HG03060 (cell line): ENCODE measurements around the gene SHTN1.

Experiments used
- ATAC-seq: cut with Tn5 transposase; IDR thresholded peaks from one replicate; pipeline ENCODE4 v1.9.1; 2021; ENCODE audit warnings: low read depth, moderate number of reproducible peaks; ENCODE audit not compliant: unreplicated experiment

The SHTN1 gene

DNA sequence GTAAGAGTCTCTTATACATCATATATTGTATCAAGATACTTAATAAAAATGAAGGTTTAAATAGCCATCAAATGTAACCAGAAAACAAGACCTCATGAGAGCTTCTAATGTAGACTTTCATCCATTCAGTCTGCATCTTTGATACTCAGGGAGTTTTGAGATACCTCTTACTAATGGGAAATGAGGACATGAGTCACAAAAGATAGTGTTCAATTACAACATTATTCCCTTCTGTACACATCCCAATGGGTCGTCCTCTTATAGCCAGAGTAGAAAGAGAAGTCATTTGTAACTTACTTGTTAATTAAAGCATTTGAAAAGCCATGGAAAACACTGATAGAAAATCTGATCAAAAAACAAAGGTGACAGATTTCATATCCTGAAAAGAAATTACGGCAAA, 19.4 kb downstream of the SHTN1 start:
- no peak for ATAC-seq

DNA sequence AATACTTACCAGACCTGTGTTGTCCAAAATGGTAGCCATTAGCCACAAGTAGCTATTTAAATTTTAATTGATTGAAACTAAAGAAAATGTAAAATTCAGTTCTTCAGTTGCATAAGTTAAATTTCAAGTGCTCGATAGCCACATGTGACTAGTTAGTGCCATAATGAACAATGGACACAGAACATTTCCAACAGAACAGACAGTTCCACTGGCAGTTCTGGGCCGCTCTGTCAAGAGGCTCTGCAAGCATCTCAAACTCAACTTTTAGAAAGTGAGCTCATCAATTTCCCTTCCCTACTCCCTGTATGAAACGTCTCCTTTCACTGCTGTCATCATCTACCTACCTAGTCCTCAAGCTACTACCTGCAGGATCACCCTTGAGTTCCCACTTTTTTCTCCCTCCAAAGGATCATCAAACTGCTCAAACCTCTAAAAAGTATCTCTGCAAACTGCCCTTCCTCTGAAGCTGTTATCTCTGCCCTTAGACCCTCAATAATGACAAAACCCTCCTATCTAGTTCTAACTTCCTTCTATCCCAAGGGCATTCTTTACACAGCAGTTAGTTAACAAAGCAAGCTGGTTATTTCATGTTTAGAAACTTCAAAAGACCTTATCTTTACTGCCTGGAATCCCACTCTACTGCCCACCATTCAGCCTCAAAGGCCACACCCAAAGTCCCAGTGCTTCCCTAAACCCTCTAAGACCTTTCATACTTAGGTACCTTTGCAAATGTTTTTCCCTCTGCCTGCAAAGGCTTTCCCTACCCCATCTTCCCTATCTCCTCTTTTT, 20.6 kb downstream of the SHTN1 start:
- ATAC-seq = no peak

DNA sequence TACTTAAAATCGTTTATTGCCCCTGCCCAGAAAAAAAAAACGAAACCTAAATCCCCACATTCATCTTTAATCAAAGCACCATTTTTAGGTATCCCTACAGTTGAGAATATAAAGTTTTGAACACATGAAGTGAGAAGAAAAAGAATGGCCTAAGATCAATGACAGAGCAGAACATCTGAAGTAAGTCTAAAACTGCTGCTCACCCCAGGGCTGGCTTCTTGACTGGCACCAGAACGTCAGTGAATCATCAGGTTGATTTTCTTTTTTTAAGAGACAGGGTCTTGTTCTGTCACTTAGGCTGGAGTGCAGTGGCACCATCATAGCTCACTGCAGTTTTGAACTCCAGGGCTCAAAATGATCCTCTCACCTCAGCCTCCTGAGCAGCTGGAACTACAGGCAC, 24.9 kb downstream of the SHTN1 start:
- ATAC-seq = no peak

DNA sequence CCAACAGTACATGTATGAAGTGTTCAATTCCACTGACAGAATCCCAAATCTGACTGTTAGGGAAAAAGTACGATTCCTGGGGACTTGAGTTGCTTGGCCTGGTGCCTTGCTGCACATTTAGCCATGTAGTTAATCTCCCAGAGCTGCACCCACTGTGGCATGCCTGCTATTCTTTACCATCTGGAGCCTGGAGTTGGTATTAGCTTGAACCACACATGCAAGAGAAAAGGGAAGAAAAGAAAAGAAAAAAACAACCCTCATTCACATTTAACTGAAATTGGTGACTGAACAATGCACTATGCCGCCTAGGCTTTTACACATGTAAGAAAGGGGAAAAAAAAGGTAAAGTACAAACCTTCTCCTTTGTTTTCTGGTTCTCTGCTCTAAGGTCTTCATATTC, 26.1 kb downstream of the SHTN1 start:
- ATAC-seq = no peak

DNA sequence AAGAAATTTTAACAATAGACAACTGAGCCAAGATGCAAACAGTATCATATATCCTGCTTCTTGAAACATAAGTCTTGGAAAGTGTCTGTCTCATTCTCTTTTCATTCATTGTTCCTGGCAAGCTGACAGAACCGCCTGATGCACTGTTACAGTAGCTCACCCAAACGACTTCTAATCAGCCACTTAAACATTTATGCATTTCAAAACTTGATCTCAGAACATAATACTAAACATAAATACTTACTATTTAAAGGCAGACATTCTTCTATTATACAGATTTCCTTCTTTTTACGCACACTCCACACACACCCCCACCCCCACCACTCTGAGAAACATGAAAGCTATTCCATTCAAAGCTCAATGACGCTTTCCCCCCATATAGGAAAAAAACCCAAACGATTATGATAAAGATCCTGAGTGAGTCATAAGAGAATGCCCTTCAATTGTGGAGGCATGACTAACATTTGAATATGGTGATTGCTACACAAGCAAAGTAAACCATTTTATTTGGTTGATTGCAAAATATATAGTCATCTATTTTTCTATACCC, 30.5 kb downstream of the SHTN1 start:
- no peak for ATAC-seq

DNA sequence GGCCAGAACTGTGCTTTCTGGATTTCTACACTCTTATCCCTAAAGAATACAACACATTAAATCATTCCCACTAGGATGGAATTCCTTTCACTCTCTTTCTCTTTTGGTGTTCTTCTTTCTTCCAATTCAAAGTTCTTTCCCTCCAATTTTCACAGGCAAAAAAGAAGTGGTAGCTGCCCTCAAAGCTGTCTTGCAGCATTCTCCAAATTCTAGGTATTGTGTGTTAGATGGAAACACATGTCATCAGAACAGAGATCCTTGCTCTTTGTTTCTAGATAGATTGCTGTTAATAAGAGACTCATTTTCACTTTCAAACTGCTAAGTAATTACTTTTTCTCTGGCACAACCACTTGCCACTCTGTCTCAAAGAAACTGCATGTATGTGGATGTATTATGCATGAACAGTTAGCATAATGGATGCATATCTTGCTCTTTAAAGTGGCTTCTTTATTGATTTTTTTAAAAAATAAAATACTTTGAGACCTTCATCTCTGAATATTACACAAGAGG, 31.0 kb downstream of the SHTN1 start:
- no peak for ATAC-seq

DNA sequence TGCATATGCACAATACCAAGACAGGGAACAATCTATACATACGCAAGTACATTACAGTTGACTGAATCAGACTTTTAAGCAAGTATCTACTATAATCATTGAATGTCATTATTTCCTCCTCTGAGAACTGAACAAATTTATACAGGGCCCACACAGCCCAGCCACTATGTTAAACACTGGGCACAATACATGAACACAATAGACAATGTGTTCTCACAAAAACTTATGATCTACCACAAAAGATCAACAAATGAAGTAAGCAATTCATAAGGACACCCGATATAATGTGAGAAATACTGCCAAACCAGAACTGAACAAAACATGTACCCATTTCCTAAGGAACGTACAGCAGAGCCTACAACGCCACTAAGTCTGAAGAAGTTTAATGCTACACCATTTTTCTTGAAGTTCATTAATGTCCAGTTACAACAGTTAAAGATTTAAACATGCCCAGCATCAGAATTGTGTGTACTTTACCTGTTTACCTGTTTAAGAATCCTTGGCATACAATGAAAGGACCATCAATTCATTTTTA, 31.5 kb downstream of the SHTN1 start:
- no peak for ATAC-seq

DNA sequence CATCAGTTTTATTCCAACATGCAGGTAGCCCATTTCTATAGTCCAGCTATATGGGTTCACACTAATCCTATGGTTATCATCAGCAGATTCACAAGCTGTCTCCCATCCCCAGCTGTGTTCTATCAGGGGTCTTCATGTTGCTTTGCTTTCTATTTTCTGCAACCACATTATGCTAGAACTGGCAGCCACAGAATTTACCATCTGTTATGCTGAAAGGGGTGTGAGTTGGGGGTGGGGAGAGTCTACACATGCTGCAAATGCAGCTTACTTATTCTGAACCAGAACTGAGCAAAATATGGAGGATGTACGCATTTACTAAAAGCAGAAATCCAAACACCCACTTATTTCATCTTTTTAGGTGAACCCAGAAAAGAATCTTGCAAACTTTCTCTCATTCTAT, 32.9 kb downstream of the SHTN1 start:
- no peak for ATAC-seq

DNA sequence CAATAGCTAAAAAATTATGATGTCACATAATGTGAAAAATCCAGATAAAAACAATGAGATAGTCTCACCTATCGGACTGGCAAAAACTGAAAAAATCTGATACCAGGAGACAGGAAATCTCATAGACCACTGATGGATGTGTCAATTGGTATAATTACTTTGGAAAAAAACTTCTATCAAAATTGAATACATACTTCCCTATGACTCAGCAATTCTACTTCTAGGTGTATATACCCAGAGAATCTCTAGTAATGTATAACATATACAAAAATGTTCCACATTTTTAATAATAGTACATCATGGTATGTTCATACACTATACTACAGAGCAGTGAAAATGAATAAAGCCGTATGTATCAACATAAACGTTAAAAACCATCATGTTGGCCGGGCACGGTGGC, 34.9 kb downstream of the SHTN1 start:
- no peak for ATAC-seq

DNA sequence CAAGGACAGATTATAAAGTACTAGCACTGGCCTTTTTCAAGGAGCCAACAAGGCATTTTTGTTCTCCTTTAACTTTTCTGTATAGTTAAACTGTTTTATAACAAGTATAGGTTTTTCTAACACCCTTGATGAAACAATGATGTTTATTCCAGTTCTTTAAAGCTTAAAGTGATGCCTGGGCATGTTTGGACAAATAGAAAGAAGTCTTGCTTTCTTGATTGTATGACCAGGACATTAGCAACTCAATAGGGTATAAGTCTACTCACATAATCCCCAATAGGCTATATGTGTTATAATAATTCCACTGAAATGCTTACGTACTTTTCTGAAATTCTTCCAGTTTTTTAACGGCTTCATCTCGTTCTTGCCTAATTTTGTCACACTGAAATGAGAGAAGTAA, 36.7 kb downstream of the SHTN1 start:
- ATAC-seq = no peak

DNA sequence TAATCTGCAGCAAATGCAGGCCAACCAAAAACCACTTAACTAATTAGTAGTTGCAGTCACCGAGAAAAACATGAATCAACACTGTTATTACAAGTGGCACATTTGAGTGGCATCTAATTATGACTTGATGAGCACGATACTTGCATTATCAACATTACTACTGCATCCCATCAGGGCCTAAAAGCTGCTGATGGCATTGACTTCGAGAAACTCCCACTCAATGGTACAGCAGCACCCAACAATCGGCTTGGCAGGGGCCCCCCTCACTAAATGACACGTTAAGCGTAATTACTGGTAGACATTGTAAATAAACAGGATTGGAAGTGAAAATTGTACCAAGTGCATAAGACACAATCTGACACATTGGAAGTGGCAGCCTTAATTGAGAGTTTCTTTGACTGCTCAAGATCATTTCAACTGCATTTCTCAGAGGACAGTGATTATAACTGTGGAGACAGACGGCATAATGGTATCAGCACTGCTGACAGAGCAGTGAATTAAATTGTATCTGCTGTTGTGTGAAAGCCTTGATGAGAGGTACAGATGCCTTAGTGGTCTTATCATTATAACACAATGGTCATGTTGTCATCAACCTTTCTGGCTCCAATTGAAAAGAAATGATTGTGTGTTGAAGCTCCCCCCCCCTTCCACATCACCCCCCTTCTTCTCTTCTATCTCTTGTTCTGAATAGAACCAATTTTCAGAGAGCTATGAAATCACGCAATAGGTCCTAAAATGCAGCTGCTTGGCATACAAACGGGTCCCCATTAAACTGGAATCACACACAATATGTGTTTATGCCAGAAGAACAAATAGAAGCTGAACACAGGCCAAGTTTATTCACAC, 43.4 kb downstream of the SHTN1 start:
- no peak for ATAC-seq

DNA sequence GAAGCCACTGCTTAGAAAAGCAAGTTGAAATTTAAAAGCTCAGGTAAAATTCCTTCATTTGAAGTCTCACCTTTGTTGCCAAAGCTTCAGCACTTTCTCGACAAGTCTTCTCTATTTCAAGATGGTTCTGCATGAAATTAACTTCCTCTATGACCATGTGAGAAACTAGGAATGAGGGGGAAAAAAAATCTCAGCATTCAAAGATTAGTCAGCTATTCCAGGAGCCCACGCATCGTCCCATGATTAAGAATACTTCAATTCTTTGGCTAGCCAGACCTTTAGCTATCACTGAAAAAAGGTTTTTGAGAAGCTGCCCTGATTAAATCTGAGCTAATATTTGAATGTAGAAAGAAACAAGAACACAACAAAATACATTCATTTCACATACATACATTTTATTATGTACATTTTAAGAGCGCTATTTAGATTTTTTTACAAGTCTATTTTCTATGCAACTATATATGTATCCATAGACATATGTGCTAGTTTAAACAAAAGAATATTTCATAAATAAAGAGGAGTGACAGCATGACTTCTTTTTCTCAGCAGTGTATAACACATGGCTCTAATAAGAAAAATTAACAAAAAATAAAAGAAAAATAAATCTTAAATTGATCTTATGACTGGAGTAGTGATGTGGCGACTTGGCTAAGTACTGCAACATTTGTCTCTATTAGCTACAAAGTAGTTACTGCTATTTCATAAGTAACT, 44.8 kb downstream of the SHTN1 start:
- ATAC-seq = no peak

DNA sequence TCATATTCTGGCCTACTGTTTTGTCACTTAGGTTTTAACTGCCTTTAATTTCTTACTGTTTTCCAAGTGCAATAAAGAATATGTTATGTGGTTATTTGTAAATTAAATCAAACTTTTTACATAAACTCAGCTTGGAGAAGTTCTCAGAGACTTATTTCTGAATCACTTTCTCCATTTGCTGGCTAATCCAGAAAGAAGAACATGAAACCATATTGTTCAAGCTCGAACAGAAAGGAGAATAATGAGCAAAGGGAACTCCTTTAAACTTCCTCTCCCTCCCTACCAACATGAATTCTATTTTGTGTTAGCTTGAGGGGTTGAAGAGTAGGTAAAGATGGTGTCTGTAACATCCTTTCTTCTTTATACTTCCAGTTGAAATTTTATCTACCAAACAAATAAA, 52.3 kb downstream of the SHTN1 start:
- no peak for ATAC-seq

DNA sequence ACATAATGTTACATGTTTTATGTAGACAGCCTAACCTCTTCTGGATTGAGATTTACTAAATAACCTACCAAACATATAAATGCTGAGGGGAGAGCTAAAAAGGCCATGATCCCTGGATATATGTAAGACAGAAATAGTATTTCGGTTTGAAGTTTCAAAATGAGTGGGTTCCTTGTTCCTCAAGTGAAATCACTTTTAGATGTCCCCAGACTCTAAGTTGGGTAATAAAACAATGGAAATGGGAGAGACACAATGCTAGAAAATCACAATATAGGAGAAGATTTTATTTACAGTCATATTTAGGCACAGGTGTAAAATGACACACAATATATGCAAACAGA, 56.5 kb downstream of the SHTN1 start:
- no peak for ATAC-seq

DNA sequence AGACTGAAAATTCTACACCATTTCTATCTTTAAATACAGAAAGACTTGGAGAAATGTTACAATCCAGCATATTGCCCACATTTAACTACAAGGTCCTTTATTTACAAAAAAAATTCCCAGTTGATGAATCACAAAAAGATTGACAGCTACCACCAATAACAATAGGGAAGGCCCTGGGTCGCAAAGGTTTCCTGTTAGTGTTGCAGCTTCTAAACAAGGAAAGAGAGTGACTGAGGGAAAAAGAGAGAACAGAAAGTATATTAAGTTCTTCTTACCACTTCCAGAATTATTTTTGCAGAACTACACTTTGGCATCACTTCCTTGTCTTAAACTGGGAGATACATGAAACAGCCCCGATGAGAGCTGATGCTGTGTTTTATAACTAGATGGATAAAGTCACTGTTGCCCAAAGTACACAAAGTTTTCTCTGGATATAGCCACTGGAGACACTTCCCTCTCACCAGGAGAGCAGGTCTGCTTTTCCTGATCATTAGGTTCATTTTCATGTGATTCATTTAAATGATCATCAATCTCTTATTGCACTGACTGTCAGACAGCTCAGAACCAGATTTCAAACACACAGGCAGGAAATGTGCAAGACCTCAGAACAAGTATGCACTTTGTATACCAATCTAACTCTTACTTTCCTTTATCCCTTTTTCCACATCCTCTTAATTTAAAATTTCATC, 57.0 kb downstream of the SHTN1 start:
- no peak for ATAC-seq

DNA sequence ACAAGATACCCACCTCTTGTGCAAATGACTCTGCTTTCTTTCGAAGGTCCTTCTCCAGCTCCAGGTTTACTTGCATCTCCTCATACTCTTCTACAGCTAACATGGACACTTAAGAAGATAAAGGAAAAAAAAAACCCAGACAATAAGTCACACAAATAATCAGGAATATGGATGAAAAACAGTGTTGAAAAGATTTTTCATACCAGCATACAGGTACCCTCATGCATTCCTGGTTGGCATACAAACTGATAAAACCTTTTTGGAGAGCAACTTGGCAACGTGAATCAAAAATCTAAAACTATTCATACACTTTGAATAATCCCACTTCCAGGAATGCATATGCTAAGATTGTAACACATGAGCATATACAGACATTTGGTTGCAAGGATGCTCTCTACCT, 60.1 kb downstream of the SHTN1 start:
- no peak for ATAC-seq

DNA sequence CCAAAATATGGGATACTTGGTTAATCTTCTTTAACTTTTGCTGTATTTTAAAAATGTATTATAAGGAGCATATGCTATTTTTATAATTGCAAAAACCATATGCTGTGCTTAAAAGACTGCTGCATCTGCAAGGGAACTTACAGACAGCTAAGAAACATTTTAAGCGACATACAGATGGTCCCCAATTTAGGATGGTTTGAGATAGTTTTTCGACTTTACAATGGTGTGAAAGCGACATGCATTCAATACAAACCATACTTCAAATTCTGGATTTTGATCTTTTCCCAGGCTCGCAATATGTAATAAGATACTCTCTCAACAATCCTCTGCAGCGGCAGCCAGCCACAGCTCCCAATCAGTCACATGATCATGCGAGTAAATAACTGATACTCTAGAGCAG, 73.2 kb downstream of the SHTN1 start:
- ATAC-seq = no peak

DNA sequence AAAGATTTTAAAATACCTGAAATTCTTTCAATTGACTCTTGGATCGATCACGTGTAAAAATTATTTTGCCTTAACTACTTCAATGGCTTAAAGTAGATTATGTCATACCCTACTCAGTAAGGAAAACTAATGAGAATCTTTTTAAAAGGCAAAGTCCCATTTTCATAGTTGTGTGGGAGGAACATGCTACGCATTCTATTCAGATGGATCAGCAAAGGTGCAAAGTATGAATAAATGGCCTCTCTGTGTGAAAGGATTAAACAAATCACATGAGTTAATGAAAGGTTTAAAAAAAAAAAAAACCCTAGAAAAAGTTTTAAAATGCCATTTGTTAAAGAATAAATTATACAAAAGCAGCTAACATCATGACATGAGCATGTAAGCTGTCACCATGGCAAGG, 78.6 kb downstream of the SHTN1 start:
- no peak for ATAC-seq

DNA sequence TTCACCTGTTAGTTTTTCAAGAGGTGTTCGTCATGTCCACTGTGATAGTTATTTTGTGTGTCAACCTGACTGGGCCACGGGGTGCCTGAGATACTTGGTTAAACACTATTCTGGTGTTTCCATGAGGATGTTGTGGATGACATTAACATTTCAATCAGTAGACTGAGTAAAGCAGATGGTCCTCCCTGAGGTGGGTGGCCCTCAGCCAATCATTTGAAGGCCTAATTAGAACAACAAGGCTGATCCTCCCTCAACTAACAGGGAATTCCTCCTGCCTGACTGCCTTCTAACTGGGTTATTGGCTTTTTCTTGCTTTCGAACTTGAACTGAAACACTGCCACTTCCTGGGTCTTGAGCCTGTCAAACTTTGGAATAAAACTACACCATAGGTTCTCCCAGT, 79.9 kb downstream of the SHTN1 start:
- ATAC-seq = no peak

DNA sequence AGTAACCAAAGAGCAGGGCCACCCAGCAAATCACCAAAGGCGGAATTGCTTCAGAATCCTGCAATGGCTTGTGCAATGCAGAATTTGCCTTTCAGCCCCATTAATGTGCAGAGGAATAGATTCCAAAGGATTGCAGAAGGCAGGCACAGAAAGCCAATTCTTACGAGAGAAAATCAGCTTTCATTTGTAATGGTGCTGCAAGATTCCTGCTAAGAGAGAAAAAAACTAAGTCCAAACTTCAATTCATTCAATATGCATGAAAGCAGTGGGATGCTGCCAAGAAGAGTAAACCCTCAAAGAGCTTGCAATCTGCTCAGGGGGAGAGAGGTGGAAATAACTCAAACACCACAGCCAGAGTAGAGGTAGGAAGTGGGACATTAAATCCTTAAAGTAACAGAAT, 85.3 kb downstream of the SHTN1 start:
- ATAC-seq = no peak
